Astrocyte (in vitro differentiated cells and primary cell): Measurements from ENCODE around the gene TEX26.

Experiments used
- EZH2 ChIP-seq: IDR thresholded peaks from 2 replicates; pipeline ENCODE4 v1.6.1; 2012; ENCODE audit warnings: mild to moderate bottlenecking, low read length, inconsistent platforms; ENCODE audit not compliant: insufficient read depth
- TF ChIP-seq, protein P1 (sequence below): IDR thresholded peaks from 2 replicates; pipeline ENCODE4 v1.5.1; 2011; ENCODE audit warnings: low read depth, mild to moderate bottlenecking, inconsistent platforms, low read length, moderate library complexity; ENCODE audit not compliant: insufficient read depth

DNA sequence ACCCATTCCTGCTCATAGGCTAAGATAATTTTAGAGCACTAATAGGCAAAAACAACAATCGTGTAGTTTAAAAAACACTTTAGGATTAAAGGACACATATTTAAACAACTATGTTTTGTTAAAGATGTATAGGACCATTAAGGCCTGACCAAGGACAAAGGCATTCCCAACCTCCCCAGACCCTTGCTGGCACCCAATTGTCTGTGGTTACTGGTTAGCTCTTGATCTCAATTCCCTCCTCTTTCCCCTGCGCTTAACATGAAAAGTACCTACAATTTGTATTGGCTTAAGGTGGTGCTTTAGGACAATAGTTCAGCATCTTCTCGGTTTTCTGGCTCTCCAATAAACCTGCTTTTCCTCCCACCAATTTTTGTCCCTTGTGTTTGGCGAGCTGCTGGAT lies 51.0 kb downstream of the TEX26 start:
- TF ChIP-seq, protein P1, sequence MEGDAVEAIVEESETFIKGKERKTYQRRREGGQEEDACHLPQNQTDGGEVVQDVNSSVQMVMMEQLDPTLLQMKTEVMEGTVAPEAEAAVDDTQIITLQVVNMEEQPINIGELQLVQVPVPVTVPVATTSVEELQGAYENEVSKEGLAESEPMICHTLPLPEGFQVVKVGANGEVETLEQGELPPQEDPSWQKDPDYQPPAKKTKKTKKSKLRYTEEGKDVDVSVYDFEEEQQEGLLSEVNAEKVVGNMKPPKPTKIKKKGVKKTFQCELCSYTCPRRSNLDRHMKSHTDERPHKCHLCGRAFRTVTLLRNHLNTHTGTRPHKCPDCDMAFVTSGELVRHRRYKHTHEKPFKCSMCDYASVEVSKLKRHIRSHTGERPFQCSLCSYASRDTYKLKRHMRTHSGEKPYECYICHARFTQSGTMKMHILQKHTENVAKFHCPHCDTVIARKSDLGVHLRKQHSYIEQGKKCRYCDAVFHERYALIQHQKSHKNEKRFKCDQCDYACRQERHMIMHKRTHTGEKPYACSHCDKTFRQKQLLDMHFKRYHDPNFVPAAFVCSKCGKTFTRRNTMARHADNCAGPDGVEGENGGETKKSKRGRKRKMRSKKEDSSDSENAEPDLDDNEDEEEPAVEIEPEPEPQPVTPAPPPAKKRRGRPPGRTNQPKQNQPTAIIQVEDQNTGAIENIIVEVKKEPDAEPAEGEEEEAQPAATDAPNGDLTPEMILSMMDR = no peak
- TF ChIP-seq EZH2 = no peak
